ENCODE data around the gene CORO2B. TPM values are rescaled to one million over a fixed set of nuclear protein-coding genes. Genes with fewer than 3 reads are reported as not detected.

The CORO2B gene
- total and polyA plus RNA-seq, 11 donors: 3.0 to 9.1 (median 5.0) TPM

DNA sequence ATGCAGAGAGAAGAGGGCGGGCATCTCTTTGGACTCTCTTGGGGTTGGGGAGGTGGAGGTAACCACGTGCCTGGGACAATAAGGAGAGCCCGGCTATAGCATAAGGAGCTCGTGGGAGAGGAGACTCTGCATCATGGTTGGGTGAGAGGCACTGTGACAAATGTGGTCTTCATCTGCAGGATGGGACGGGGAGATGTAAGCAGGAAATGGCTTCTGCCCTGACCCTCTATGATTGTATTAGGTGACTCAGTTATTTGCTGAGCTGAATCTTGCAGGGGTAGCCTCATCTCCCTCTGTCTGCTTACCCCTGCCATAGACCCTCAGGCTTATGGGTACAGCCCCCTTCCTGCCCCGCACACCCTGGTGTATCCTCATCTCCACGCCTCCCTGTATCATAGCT is 48.7 kb downstream of the CORO2B start:
- no peak overlapping the region for H3K27ac ChIP-seq
- H3K4me1 ChIP-seq: peaks cover 0 to 53% (median 5%) of the 10 kb centered on the region in 12 donors
- H3K4me3 ChIP-seq: no peak overlapping the region
- intact Hi-C loops (cut with DNase I): no loop called here
- H3K36me3 ChIP-seq: no peaks in the 10 kb centered on the region
- no peaks in the 10 kb centered on the region for H3K9me3 ChIP-seq
- DNase-seq: no peak
- no peak for ATAC-seq
- H3K27me3 ChIP-seq: no peaks in the 10 kb centered on the region
- WGBS, 4 donors: 89 to 95% (median 95%) methylated on average over 7 of the region's 7 CpGs
- TF ChIP-seq, protein P1, sequence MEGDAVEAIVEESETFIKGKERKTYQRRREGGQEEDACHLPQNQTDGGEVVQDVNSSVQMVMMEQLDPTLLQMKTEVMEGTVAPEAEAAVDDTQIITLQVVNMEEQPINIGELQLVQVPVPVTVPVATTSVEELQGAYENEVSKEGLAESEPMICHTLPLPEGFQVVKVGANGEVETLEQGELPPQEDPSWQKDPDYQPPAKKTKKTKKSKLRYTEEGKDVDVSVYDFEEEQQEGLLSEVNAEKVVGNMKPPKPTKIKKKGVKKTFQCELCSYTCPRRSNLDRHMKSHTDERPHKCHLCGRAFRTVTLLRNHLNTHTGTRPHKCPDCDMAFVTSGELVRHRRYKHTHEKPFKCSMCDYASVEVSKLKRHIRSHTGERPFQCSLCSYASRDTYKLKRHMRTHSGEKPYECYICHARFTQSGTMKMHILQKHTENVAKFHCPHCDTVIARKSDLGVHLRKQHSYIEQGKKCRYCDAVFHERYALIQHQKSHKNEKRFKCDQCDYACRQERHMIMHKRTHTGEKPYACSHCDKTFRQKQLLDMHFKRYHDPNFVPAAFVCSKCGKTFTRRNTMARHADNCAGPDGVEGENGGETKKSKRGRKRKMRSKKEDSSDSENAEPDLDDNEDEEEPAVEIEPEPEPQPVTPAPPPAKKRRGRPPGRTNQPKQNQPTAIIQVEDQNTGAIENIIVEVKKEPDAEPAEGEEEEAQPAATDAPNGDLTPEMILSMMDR (IDR thresholded peaks at IDR 0.05): no peak
- no peak for TF ChIP-seq POLR2A (IDR thresholded peaks at IDR 0.05)

DNA sequence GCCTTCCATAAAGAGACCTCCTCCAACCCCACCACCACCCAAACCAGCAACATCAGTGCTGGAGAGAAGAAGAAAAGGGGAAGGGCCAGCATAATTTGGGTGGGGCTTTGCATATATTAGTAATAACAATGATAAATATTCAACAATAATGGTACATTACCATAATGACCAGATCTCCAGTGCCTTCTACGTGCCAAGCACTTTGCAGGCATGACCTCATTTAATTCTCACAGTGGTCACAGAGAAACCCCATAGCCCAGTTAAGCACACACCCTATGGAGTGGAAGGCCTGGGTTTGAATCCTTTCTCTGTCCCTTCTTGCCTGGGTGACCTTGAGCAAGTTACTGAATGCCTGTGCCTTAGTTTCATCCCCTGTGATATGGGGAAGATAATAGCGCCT is 49.2 kb downstream of the CORO2B start:
- intact Hi-C loops (cut with DNase I): no loop called here
- H3K9me3 ChIP-seq: no peaks in the 10 kb centered on the region
- DNase-seq (no peak), ATAC-seq (no peak)
- TF ChIP-seq POLR2A (IDR thresholded peaks at IDR 0.05): no peak
- TF ChIP-seq, protein P1 (IDR thresholded peaks at IDR 0.05): no peak
- no peak overlapping the region for H3K27ac ChIP-seq
- no peak overlapping the region for H3K4me3 ChIP-seq
- 91 to 98% (median 97%) methylated on average over 2 of the region's 2 CpGs for WGBS, 4 donors
- no peaks in the 10 kb centered on the region for H3K36me3 ChIP-seq
- H3K27me3 ChIP-seq: no peaks in the 10 kb centered on the region
- peaks cover 0 to 53% (median 4%) of the 10 kb centered on the region in 12 donors for H3K4me1 ChIP-seq

DNA sequence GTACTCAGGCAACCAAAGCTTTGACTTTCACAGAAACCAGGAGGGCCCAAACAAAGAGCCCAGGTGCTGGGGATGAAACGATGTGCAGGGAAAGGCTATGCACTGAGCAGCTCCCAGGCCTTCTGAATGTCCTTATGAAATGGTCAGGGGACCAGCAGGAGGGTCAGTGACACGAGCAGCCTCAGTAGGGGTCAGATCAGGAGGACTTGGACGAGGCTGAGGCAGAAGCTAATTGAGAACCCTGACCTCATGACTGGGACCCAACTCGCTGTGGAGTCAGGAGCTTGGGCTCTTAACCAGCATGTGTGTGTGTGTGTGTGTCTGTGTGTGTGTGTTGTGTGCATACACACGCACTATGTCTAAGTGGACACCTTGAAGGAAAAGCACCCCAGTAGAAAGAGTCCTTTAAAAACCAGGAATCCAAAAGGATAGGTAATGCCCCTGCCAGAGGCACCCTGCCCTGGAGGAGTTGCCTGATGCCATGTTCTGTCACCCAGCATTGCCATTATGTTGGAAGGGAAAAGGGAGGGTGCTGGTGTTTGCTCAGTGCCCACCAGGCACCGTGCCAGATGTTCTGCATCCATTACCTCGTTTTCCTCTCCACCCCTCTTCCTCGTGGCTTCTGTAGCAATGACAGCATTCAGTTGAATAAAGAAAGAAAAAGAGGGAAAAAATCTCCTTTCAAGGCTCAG is 50.9 kb downstream of the CORO2B start:
- DNase-seq (no peak), ATAC-seq (no peak)
- no peak overlapping the region for H3K4me3 ChIP-seq
- H3K27me3 ChIP-seq: no peaks in the 10 kb centered on the region
- peaks cover 0 to 58% (median 11%) of the 10 kb centered on the region in 12 donors for H3K4me1 ChIP-seq
- no peaks in the 10 kb centered on the region for H3K9me3 ChIP-seq
- H3K27ac ChIP-seq: no peak overlapping the region
- no peaks in the 10 kb centered on the region for H3K36me3 ChIP-seq
- intact Hi-C loops (cut with DNase I): loop anchor here in 3 of 10 donors (5.0 to 10.0 kb wide), 2 partner anchors 45 to 47 kb away; no protein-coding TSS in a partner anchor
- TF ChIP-seq, protein P1 (IDR thresholded peaks at IDR 0.05): no peak
- TF ChIP-seq POLR2A (IDR thresholded peaks at IDR 0.05): no peak
- 61 to 83% (median 73%) methylated on average over 7 to 8 of the region's 8 CpGs for WGBS, 4 donors

DNA sequence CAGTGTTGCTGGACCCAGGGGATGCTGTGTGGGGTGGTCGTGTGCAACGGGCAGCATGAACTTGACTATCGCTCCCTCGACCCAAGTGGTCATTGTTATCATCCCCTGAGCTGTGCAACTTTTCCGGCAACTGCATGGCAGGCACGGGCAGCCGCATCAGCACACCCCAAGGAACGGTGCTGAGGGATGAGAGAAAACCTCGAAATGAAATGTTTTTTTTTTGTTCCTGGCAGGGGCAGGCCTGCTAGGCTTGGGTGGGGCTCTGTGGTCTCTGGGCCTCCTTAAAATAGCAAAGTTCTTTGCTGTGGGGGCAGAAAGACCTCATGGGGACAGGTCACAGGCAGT is 51.4 kb downstream of the CORO2B start:
- ATAC-seq (no peak), DNase-seq (no peak)
- Histone ChIP-seq H3K4me3 (no peak overlapping the region), H3K36me3 (no peaks in the 10 kb centered on the region), H3K27me3 (no peaks in the 10 kb centered on the region), H3K9me3 (no peaks in the 10 kb centered on the region), H3K4me1 (peaks cover 0 to 63% (median 16%) of the 10 kb centered on the region in 12 donors), H3K27ac (no peak overlapping the region)
- intact Hi-C loops (cut with DNase I): loop anchor here in 3 of 10 donors (5.0 to 10.0 kb wide), 2 partner anchors 45 to 48 kb away; no protein-coding TSS in a partner anchor
- TF ChIP-seq, protein P1 (IDR thresholded peaks at IDR 0.05): no peak
- no peak for TF ChIP-seq POLR2A (IDR thresholded peaks at IDR 0.05)
- WGBS, 4 donors: 89 to 93% (median 92%) methylated on average over 9 of the region's 9 CpGs
